Fibroblast of peridontal ligament (primary cell): Measurements from ENCODE around the gene PRODH.
"Not testable (repeated sequence)": the region's sequence is repeated elsewhere in the genome, so short reads cannot be mapped to it uniquely, and the experiment has no call there.

Experiments used
- DNase-seq: peaks from one replicate; pipeline ENCODE4 v3.0.0-alpha.2; 2010; ENCODE audit errors: extremely low read depth

The PRODH gene

GRCh38 chr22:18953128-18953527 is 17.0 kb upstream of the PRODH start:
- DNase-seq: not testable (repeated sequence)

GRCh38 chr22:18952022-18952421 is 15.9 kb upstream of the PRODH start:
- no peak for DNase-seq

- no peak for DNase-seq
These were observed 14.0 kb upstream of the PRODH start for GRCh38 chr22:18950141-18950540.

GRCh38 chr22:18947905-18948304 is 11.8 kb upstream of the PRODH start:
- DNase-seq: no peak

GRCh38 chr22:18947105-18947504 is 11.0 kb upstream of the PRODH start:
- not testable (repeated sequence) for DNase-seq

GRCh38 chr22:18938691-18939090 is 2.6 kb upstream of the PRODH start:
- not testable (repeated sequence) for DNase-seq

- DNase-seq: not testable (repeated sequence)
These were observed 1.4 kb downstream of the PRODH start for GRCh38 chr22:18934688-18935087.

- DNase-seq: no peak
These were observed 2.2 kb downstream of the PRODH start for GRCh38 chr22:18933914-18934313.

GRCh38 chr22:18931905-18932652 is 4.0 kb downstream of the PRODH start:
- DNase-seq: no peak

- no peak for DNase-seq
These were observed 6.6 kb downstream of the PRODH start for GRCh38 chr22:18929459-18929858.

GRCh38 chr22:18927573-18927972 is 8.5 kb downstream of the PRODH start:
- no peak for DNase-seq

- no peak for DNase-seq
These were observed 9.1 kb downstream of the PRODH start for GRCh38 chr22:18927020-18927419.

- no peak for DNase-seq
These were observed 10.6 kb downstream of the PRODH start for GRCh38 chr22:18925368-18926064.

GRCh38 chr22:18920257-18920902 is 15.7 kb downstream of the PRODH start:
- DNase-seq: not testable (repeated sequence)

- DNase-seq: not testable (repeated sequence)
These were observed 18.3 kb downstream of the PRODH start for GRCh38 chr22:18917818-18918217.

- not testable (repeated sequence) for DNase-seq
These were observed 20.5 kb downstream of the PRODH start for GRCh38 chr22:18915550-18915949.

GRCh38 chr22:18914558-18914957 is 21.5 kb downstream of the PRODH start:
- not testable (repeated sequence) for DNase-seq

GRCh38 chr22:18912264-18912946 is 23.7 kb downstream of the PRODH start:
- not testable (repeated sequence) for DNase-seq

- DNase-seq: not testable (repeated sequence)
These were observed 24.6 kb downstream of the PRODH start for GRCh38 chr22:18911535-18911934.

- no peak for DNase-seq
These were observed 26.5 kb downstream of the PRODH start for GRCh38 chr22:18909556-18909955.

- no peak for DNase-seq
These were observed 29.2 kb downstream of the PRODH start for GRCh38 chr22:18906896-18907295.

GRCh38 chr22:18906410-18906745 is 29.7 kb downstream of the PRODH start:
- DNase-seq: not testable (repeated sequence)
